DOHH2 (cell line): ENCODE measurements around the gene MEGF11.
A peak's percentile ranks its signal among the peaks of the same experiment; 100 is the strongest.

ENCODE experiments used
- H3F3A ChIP-seq: fragments of 200-600 bp; sonication (generic), shearing (Covaris generic); 2 replicates; pipeline ENCODE4 v1.6.0; 2016; ENCODE audit warnings: antibody characterized with exemption, mild to moderate bottlenecking; ENCODE audit not compliant: control insufficient read depth, insufficient read depth
- H3K27ac ChIP-seq: fragments of 200-600 bp; sonication (generic); 2 replicates; pipeline ENCODE4 v1.5.1; 2014; ENCODE audit warnings: low read depth, mild to moderate bottlenecking, low read length, moderate library complexity
- H3K27me3 ChIP-seq: fragments of 200-600 bp; sonication (generic); 2 replicates; pipeline ENCODE4 v1.6.1; 2014; ENCODE audit warnings: mild to moderate bottlenecking, low read length, mixed read lengths; ENCODE audit not compliant: control insufficient read depth
- H3K36me3 ChIP-seq: fragments of 200-600 bp; sonication (generic); 2 replicates; pipeline ENCODE4 v1.6.1; 2014; ENCODE audit warnings: mild to moderate bottlenecking, low read length, moderate library complexity, mixed read lengths; ENCODE audit not compliant: control insufficient read depth
- H3K4me1 ChIP-seq: fragments of 200-600 bp; sonication (generic); 2 replicates; pipeline ENCODE4 v1.6.1; 2014; ENCODE audit warnings: mild to moderate bottlenecking, low read length, mixed read lengths; ENCODE audit not compliant: control insufficient read depth
- H3K4me2 ChIP-seq: fragments of 200-600 bp; sonication (generic); 2 replicates; pipeline ENCODE4 v1.6.0; 2014; ENCODE audit warnings: mild to moderate bottlenecking, low read length, moderate library complexity
- H3K4me3 ChIP-seq: fragments of 200-600 bp; sonication (generic); 2 replicates; pipeline ENCODE4 v1.5.1; 2014; ENCODE audit warnings: mild to moderate bottlenecking, low read length, mixed read lengths
- H3K79me2 ChIP-seq: fragments of 200-600 bp; sonication (generic); 2 replicates; pipeline ENCODE4 v1.6.1; 2014; ENCODE audit warnings: mild to moderate bottlenecking, low read length, mixed read lengths; ENCODE audit not compliant: control insufficient read depth
- H3K9me2 ChIP-seq: fragments of 200-600 bp; sonication (generic); replicated peaks from 2 replicates; pipeline ENCODE4 v1.6.1; 2014; ENCODE audit warnings: mild to moderate bottlenecking, low read length, mixed read lengths; ENCODE audit not compliant: control insufficient read depth
- H3K9me3 ChIP-seq: fragments of 200-600 bp; sonication (generic); 2 replicates; pipeline ENCODE4 v1.6.1; 2014; ENCODE audit warnings: antibody characterized with exemption, low read length, mixed read lengths; ENCODE audit not compliant: control insufficient read depth, insufficient read depth
- H4K20me1 ChIP-seq: fragments of 200-600 bp; sonication (generic); 2 replicates; pipeline ENCODE4 v1.6.0; 2014; ENCODE audit warnings: low read depth, mild to moderate bottlenecking, antibody characterized with exemption, low read length, moderate library complexity; ENCODE audit not compliant: control insufficient read depth, insufficient read depth
- CTCF ChIP-seq: fragments of 200-600 bp; sonication (generic); IDR thresholded peaks from one replicate; pipeline ENCODE4 v1.5.1; 2014; ENCODE audit warnings: antibody characterized with exemption, mild to moderate bottlenecking, low read depth, low read length; ENCODE audit not compliant: poor library complexity, severe bottlenecking
- EZH2phosphoT487 ChIP-seq: fragments of 200-600 bp; sonication (generic); IDR thresholded peaks from 2 replicates; pipeline ENCODE4 v1.6.1; 2017; ENCODE audit warnings: borderline replicate concordance, mild to moderate bottlenecking, antibody characterized with exemption, low read length, moderate library complexity, mixed read lengths

MEGF11 gene

GRCh38 chr15:65981837-65982626 lies 271.5 kb downstream of the MEGF11 start:
- Histone ChIP-seq H3K4me3 (peak overlapping the region; percentile 70), H3K4me1 (peaks cover 51% of the 10 kb centered on the region), H3K27me3 (no peaks in the 10 kb centered on the region), H3K79me2 (no peaks in the 10 kb centered on the region), H3K9me3 (no peaks in the 10 kb centered on the region), H3F3A (no peaks in the 10 kb centered on the region), H3K36me3 (peaks cover 32% of the 10 kb centered on the region), H3K9me2 (no peaks in the 10 kb centered on the region), H3K4me2 (peak overlapping the region; percentile 78), H3K27ac (no peak overlapping the region), H4K20me1 (peaks cover 11% of the 10 kb centered on the region)
- TF ChIP-seq CTCF (peak; percentile 69), EZH2phosphoT487 (no peak)

- TF ChIP-seq CTCF (peak; percentile 73), EZH2phosphoT487 (no peak)
Observed at GRCh38 chr15:65980824-65981456, 272.6 kb downstream of the MEGF11 start.

GRCh38 chr15:65979837-65980236 lies 273.7 kb downstream of the MEGF11 start:
- H3K9me2 ChIP-seq, result no peaks in the 10 kb centered on the region
- peaks cover 51% of the 10 kb centered on the region for H3K4me1 ChIP-seq
- peaks cover 11% of the 10 kb centered on the region for H4K20me1 ChIP-seq
- H3K36me3 ChIP-seq, result peaks cover 43% of the 10 kb centered on the region
- H3K27ac ChIP-seq, result peak overlapping the region; percentile 31
- H3K4me3 ChIP-seq, result peak overlapping the region; percentile 41
- H3F3A ChIP-seq, result no peaks in the 10 kb centered on the region
- peak overlapping the region; percentile 64 for H3K4me2 ChIP-seq
- no peaks in the 10 kb centered on the region for H3K79me2 ChIP-seq
- TF ChIP-seq EZH2phosphoT487, result no peak
- TF ChIP-seq CTCF, result no peak
- no peaks in the 10 kb centered on the region for H3K9me3 ChIP-seq
- H3K27me3 ChIP-seq, result no peaks in the 10 kb centered on the region

More at GRCh38 chr15:65980824-65981456, 272.6 kb downstream of the MEGF11 start:
- Histone ChIP-seq H3K9me2 (no peaks in the 10 kb centered on the region), H3K27me3 (no peaks in the 10 kb centered on the region), H3K9me3 (no peaks in the 10 kb centered on the region), H4K20me1 (peaks cover 11% of the 10 kb centered on the region), H3K27ac (no peak overlapping the region), H3K4me3 (no peak overlapping the region), H3F3A (no peaks in the 10 kb centered on the region), H3K79me2 (no peaks in the 10 kb centered on the region), H3K4me2 (no peak overlapping the region), H3K36me3 (peaks cover 36% of the 10 kb centered on the region), H3K4me1 (peaks cover 51% of the 10 kb centered on the region)
